HepG2 (cell line): ENCODE results near the gene EPB41L2. TPM values are rescaled to one million over a fixed set of nuclear protein-coding genes. Genes with fewer than 3 reads are reported as not detected.

ENCODE experiments used
- ATAC-seq: fragments of 200-7000 bp; cut with Tn5 transposase; 3 replicates; pipeline ENCODE4 v1.9.1; 2020; ENCODE audit warnings: mild to moderate bottlenecking, moderate library complexity
- BruUV-seq: library from RNA; stranded (reverse); fragments of 400-500 nt; replicated peaks from 2 replicates; lab custom pipeline; 2021; lab: Mats Ljungman, UMichigan
- CTCF ChIA-PET: fragments of 300-600 bp; formaldehyde crosslinking; extraction: SDS; loops from one replicate; lab custom pipeline; 2021; ENCODE audit warnings: low total read pairs, inconsistent platforms, low intra/inter-chr PET ratio; lab: Yijun Ruan, JAX
- POLR2A ChIA-PET: fragments of 350-600 bp; sonication (Branson Sonifier 250); formaldehyde crosslinking; loops from one replicate; lab custom pipeline; 2020; ENCODE audit warnings: antibody characterized with exemption, inconsistent platforms; lab: Yijun Ruan, JAX
- DNase-seq: peaks from one replicate; pipeline ENCODE4 v3.0.0-alpha.2; 2015; ENCODE audit warnings: low spot score
- FAIRE-seq: peaks from 3 replicates; lab custom pipeline; 2011; peaks lifted over from hg19 to GRCh38; lab: Jason Lieb, UNC
- H2AFZ ChIP-seq: one replicate; pipeline ENCODE4 v1.6.1; 2011; ENCODE audit warnings: low read length, inconsistent platforms
- H3K27ac ChIP-seq: fragments of 300-600 bp; 3 replicates; pipeline ENCODE4 v1.8.0; 2011; ENCODE audit warnings: mixed run types, mild to moderate bottlenecking, mixed read lengths, low read length, inconsistent platforms; ENCODE audit not compliant: insufficient read depth; ENCODE audit errors: extremely low read length
- H3K27me3 ChIP-seq, 2 experiments: fragments of 200-600 bp in 1 of 2; 2 replicates in 1 of 2; 3 replicates in 1 of 2; pipeline versions ENCODE4 v1.6.0 to v1.8.0; 2011; ENCODE audit warnings: low read length in 2 of 2, mild to moderate bottlenecking in 2 of 2, moderate library complexity in 2 of 2, inconsistent platforms in 1 of 2; ENCODE audit not compliant: insufficient read depth in 2 of 2, control insufficient read depth in 1 of 2
- H3K36me3 ChIP-seq, 2 experiments: fragments of 200-600 bp in 1 of 2; replicated peaks in 1 of 2; 2 replicates in 1 of 2; 3 replicates in 1 of 2; pipeline versions ENCODE4 v1.5.1 to v1.8.0; 2011; ENCODE audit warnings: low read length in 2 of 2, inconsistent platforms in 1 of 2; ENCODE audit not compliant: insufficient read depth in 2 of 2, control insufficient read depth in 1 of 2
- H3K4me1 ChIP-seq: 2 replicates; pipeline ENCODE4 v1.5.1; 2012; ENCODE audit warnings: low read length, inconsistent platforms; ENCODE audit not compliant: insufficient read depth
- H3K4me2 ChIP-seq: 2 replicates; pipeline ENCODE4 v1.6.0; 2011; ENCODE audit warnings: low read depth, low read length, inconsistent platforms
- H3K4me3 ChIP-seq, 3 experiments: fragments of 200-600 bp in 1 of 3; sonication (generic), shearing (Covaris generic) in 1 of 3; replicated peaks in 1 of 3; 2 replicates each; pipeline ENCODE4 v1.5.1; 2011 to 2016; ENCODE audit warnings: low read length in 3 of 3, inconsistent platforms in 2 of 3, low read depth in 2 of 3, mild to moderate bottlenecking in 2 of 3, control low read depth in 1 of 3, mixed read lengths in 1 of 3; ENCODE audit not compliant: insufficient read depth in 1 of 3
- H3K79me2 ChIP-seq: one replicate; pipeline ENCODE4 v1.6.1; 2011; ENCODE audit warnings: low read length, inconsistent platforms; ENCODE audit not compliant: insufficient read depth
- H3K9ac ChIP-seq: 2 replicates; pipeline ENCODE4 v1.6.0; 2011; ENCODE audit warnings: mild to moderate bottlenecking, low read depth, low read length, inconsistent platforms; ENCODE audit not compliant: insufficient read depth
- H3K9me3 ChIP-seq: 2 replicates; pipeline ENCODE4 v1.5.1; 2012; ENCODE audit warnings: mild to moderate bottlenecking, low read length
- H4K20me1 ChIP-seq: 2 replicates; pipeline ENCODE4 v1.6.0; 2011; ENCODE audit warnings: inconsistent platforms, mild to moderate bottlenecking, low read length, moderate library complexity; ENCODE audit not compliant: insufficient read depth
- ATF2 ChIP-seq: sonication (generic); formaldehyde crosslinking; IDR thresholded peaks from 2 replicates; pipeline ENCODE4 v1.4.0; 2020; ENCODE audit warnings: missing genetic modification reagents
- SIN3B ChIP-seq: fragments of 150-350 bp; IDR thresholded peaks from 2 replicates; pipeline ENCODE4 v1.6.1; 2014; ENCODE audit warnings: low read length
- ZMAT5 ChIP-seq: sonication (generic); formaldehyde crosslinking; IDR thresholded peaks from 2 replicates; pipeline ENCODE4 v1.5.0; 2020; ENCODE audit warnings: mild to moderate bottlenecking, low read depth, missing genetic modification reagents, borderline replicate concordance
- ZNF704 ChIP-seq: sonication (generic); formaldehyde crosslinking; IDR thresholded peaks from 2 replicates; pipeline ENCODE4 v1.8.1; 2023; ENCODE audit warnings: mild to moderate bottlenecking, inconsistent platforms, moderate library complexity, missing genetic modification reagents, borderline replicate concordance
- WGBS: methylation state at CpG from one replicate; pipeline ENCODE4 v1.1.6; 2017; ENCODE audit warnings: low lambda C conversion rate; 5-methylcytosine and 5-hydroxymethylcytosine counted together
- in situ Hi-C: cut with HindIII; loops from 2 replicates; pipeline ENCODE4 v1.10.0; 2017; ENCODE audit warnings: low pct_unique_long_range_greater_than_20kb; ENCODE audit not compliant: extremely low pct_ligation_motif_present
- intact Hi-C: fragments of 100-400 bp; cut with micrococcal nuclease; formaldehyde crosslinking; loops from one replicate; pipeline ENCODE4 v1.10.0; 2022; ENCODE audit not compliant: unreplicated experiment
- polyA plus RNA-seq, 8 experiments: library from polyadenylated mRNA; depleted of rRNA in 3 of 8; stranded (reverse) in 7 of 8; unstranded in 1 of 8; fragments of >200 nt; fragmentation: Illumina TruSeq in 4 of 8; extraction: Trizol in 4 of 8; gene quantifications; 2 replicates each; pipeline versions ENCODE4 v1.2.1 to v1.2.3, GENCODE V29; 2011 to 2016; ENCODE audit warnings: low read depth in 4 of 8, missing spikeins in 1 of 8, mixed read lengths in 1 of 8; ENCODE audit not compliant: insufficient read depth in 1 of 8
- total RNA-seq, 5 experiments: library from RNA; depleted of rRNA; stranded (reverse); fragments of >200 nt; fragmentation: Illumina TruSeq; extraction: Trizol; gene quantifications; 2 replicates each; pipeline ENCODE4 v1.2.3, GENCODE V29; 2016; ENCODE audit warnings: low read depth in 1 of 5

The EPB41L2 gene
- total and polyA plus RNA-seq, 2 of the 13 experiments (the other 11 are each of a cell fraction or from before 2014, with no cell fraction given): 41.7 to 56.4 TPM

- no peak for TF ChIP-seq ZNF704 (CRISPR knock-in tag)
- no peak for TF ChIP-seq ZMAT5 (CRISPR knock-in tag)
- no peak for TF ChIP-seq ATF2
Observed at GRCh38 chr6:130912434-130912833, 150.6 kb downstream of the EPB41L2 start (continued).

GRCh38 chr6:130908958-130909357 is 154.1 kb downstream of the EPB41L2 start:
- Histone ChIP-seq H2AFZ (no peak overlapping the region), H3K9me3 (no peaks in the 10 kb centered on the region), H4K20me1 (no peaks in the 10 kb centered on the region), H3K36me3 (no peaks in the 10 kb centered on the region; a peak in 1 of 5 replicates), H3K4me1 (peaks cover 11% of the 10 kb centered on the region), H3K79me2 (no peaks in the 10 kb centered on the region), H3K27ac (no peak overlapping the region), H3K27me3 (no peaks in the 10 kb centered on the region), H3K4me2 (no peak overlapping the region), H3K4me3 (no peak overlapping the region), H3K9ac (no peak overlapping the region)
- FAIRE-seq (no peak), ATAC-seq (no peak), DNase-seq (no peak)
- ChIA-PET POLR2A (no interaction called here), CTCF (no interaction called here)
- TF ChIP-seq SIN3B: no peak
- intact Hi-C loops (no loop called here), in situ Hi-C loops (no loop called here)
- WGBS: 91% methylated on average over 2 of the region's 2 CpGs
- BruUV-seq: no TSS peak
